Measurements from ENCODE around the gene RSAD1.

RSAD1 gene

GRCh38 chr17:50498021-50498874 lies 19.6 kb downstream of the RSAD1 start:
- DNase-seq, result no peak

DNA sequence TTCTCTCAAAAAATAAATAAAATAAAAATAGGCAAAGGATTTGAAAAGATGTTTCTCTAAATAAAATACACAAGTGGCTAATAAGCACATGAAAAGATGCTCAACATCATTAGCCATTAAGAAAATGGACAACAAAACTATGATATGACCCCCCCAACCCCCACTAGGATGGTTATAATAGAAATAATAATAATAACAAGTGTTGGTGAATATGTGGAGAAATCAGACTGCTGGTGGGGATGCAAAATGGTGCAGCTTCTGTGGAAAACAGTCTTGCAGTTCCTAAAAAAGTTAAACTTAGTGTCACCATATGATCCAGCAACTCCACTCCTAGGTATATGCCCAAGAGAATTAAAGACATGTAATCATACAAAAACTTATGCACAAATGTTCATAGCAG lies 20.6 kb downstream of the RSAD1 start:
- DNase-seq, result no peak

- no peak for DNase-seq
Observed at GRCh38 chr17:50499721-50500120, 21.1 kb downstream of the RSAD1 start.

- peak; percentile 40 for DNase-seq
Observed at GRCh38 chr17:50501054-50501453, 22.4 kb downstream of the RSAD1 start.

DNA sequence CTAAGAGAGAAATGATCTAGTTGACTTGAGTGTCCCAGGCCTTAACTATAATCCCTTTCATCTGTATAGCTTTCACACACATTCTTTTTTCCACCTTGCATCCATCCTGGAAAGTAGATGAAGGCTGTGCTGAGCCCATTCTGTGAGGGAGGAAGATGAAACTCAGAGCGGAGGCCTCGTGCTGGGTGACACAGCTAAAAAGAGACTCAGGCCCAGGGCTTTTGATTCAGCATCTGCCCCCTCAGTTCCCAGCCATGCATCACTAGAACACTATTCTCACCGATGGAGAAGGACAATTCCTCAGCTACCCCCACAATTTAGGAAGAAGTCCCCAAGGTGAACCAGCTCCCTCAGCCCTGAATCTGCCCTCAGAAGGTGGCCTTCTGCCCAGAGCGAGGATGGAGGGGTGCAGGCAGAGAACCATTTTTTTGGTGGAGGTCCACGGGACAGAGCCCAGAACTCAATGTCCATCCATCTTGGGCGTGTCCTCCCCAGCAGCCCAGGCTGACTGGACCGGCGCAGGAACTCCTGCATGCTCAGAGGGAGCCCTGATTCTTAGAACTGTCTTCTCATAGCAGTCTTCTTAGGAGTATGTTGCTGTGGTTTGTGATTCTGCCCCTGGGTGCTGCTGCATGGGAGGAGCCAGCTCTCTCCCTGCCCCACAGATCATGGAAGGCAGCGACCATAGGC lies 23.8 kb downstream of the RSAD1 start:
- no peak for DNase-seq

GRCh38 chr17:50505591-50506130 lies 27.0 kb downstream of the RSAD1 start:
- no peak for DNase-seq

GRCh38 chr17:50506298-50506697 lies 27.6 kb downstream of the RSAD1 start:
- no peak for DNase-seq

GRCh38 chr17:50507871-50508572 lies 29.4 kb downstream of the RSAD1 start, which contains the start of gene MYCBPAP:
Gene MYCBPAP (plus strand): TSS chr17:50508439. CDS start chr17:50508675, 236 bp downstream.
- peak; percentile 80 for DNase-seq

DNA sequence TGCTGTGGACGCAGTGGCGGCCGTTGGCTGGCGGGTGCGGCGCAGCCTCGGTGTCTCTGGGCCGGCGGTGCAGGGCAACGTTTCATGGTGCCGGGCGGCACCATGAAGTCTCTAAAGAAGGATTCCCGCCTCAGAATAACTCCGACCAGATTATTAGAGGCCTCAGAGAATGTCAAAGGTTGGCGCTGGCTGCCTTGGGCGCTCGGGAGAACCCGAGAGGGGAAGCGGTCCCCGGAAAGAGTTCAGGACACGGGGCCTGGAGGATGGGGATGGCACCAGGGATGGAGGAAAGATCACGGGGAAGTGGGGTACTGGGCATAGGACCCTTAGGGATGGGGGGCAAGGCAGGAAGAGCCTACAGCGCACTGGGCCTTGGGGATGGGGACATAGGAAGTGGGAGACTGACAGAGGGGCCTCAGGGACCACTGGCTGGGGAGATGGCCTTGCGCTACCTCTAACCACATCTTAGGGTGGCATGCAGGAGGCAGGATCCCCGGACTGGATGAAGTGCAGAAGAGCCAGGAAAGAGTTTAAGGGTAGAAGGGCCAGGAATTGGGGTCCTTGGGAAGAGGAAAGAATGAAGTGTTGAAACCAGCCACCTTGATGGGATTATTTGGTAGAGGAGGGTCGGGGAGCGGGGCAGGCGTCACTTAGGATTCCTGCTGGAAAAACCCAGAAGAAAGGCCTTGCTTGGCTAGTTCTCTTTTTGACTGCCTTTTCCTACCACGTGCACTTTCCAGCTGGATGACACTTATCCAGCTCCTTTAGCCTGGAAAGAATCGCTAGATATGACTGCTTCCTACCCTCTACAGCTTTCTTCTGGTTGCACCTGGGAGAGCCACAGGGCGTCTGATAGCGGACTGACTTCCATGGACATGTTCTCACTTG lies 30.2 kb downstream of the RSAD1 start:
- no peak for DNase-seq

GRCh38 chr17:50511058-50511457 lies 32.4 kb downstream of the RSAD1 start:
- DNase-seq, result peak; percentile 69

DNA sequence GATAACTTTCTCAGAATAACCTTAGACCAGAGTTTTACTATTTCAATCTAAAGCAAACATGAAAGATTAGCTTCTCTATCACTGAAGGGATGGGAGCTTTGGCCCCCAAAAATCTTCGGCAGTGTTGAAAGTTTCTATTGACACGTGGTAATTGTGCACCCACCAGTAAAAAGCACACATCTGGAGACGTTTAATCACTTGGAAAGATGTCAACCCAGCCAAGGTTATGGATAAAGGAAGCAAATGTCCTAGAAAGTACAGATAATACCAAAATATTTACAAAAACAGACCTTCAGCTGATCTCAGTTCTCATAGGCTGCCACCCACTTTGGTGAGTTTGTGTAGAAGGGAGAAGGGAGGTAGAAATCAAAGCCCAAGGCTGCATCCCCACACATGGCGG lies 34.8 kb downstream of the RSAD1 start:
- no peak for DNase-seq

DNA sequence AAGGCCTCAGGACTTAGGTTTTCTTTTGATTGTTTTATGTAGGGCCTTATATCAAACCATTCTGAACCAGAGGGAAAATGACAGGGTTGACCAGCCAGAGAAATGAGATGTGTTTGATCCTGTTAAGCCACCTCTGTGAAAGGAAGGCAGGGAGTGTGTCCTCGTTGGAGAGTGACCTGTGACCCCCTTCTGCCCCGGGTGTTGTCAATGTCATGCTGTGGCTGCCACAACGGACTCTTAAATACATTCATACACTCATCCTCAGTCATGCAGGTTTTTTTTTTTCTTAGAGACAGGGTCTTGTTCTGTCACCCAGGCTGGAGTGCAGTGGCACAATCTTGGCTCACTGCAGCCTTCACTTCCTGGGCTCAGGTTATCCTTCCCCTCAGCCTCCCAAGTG lies 35.7 kb downstream of the RSAD1 start:
- no peak for DNase-seq

- no peak for DNase-seq
Observed at GRCh38 chr17:50514936-50515702, 36.5 kb downstream of the RSAD1 start.

- no peak for DNase-seq
Observed at GRCh38 chr17:50517011-50517410, 38.4 kb downstream of the RSAD1 start.

DNA sequence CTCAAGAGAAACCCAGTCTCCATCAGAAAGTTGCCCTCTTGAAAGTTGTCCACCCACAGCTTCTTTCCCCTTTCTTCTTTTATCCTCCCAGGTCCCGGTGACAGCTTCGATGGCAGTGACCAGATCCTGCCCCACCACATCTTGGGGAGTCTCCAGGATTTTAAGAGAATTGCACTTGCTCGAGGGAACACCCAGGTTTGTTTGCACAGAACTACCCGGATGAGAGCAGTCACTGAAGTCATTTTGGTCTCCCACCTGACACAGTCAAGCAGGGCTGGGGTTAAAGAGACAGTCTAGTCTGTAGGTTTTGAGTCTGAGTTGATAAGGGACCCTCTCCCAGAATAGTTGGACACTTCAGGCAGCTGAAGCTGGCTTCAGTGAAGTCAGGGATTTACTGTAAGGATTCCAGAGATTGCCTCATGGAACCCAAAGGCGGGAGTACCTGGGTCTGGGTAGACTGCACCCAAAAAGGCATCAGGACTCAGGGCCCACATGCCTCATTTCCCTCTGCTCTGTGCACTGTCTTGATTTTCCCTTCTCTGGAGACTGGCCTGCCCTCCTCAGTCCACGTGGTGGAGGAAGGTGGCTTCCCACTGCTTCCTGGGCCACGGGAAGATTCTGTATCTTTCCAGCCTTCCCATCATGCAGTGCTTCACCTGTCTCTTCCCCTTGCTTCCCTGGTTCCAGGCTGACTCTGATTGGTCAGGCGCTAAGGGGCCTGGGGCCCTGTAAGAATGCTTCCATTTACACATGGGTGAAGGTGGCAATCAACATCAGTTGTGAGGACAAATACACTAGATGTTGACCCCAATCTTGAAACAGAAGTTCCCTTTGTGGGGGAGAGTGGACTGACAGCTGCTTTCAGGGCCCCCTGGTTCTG lies 39.1 kb downstream of the RSAD1 start:
- no peak for DNase-seq

GRCh38 chr17:50518384-50519023 lies 39.8 kb downstream of the RSAD1 start:
- no peak for DNase-seq

GRCh38 chr17:50519141-50519834 lies 40.6 kb downstream of the RSAD1 start:
- DNase-seq, result no peak

DNA sequence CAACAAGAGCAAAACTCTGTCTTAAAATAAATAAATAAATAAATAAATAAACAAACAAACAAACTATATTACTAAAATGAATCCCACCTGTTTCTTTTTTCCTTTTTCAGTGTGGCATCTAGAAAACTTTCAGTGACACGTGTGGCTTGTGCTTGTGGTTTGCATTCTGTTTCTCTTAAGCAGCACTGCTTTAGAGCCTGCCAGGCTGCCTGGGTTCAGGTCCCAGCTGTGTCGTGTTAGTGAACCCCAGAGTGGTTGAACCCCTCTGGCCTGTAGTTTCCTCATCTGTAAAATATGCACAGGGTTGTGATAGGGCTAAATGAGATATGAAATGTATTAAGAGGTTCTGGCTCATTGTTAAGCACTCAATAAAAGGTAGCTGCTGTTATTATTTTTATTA lies 41.8 kb downstream of the RSAD1 start:
- no peak for DNase-seq

DNA sequence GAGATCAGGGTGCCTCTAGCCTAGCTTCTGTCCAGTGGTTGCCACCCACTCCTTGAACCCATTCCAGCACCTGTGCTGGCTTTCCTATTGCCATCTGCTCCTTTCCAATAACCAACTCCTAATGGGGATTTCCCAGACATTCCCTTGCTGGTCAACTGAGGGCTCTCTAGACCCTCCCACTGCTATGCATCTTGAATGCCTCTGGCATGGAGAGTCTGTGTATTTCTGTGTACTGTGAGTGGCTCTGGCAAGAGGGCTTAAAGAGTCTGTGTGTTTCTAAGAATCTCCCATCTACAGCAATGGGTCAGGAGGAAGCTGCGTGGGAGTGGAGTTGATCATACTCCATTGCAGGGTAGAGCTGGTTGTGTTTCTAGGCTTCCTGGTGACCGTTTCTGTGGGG lies 42.9 kb downstream of the RSAD1 start:
- no peak for DNase-seq
